HPDE6-E6E7 (cell line): ENCODE results near the gene FKBP5.
"Not testable (repeated sequence)": the region's sequence is repeated elsewhere in the genome, so short reads cannot be mapped to it uniquely, and the experiment has no call there.

ENCODE experiments used
- DNase-seq: peaks from one replicate; pipeline ENCODE4 v3.0.0; 2011; ENCODE audit warnings: missing footprints; ENCODE audit errors: extremely low spot score

FKBP5 gene

GRCh38 chr6:35539223-35539622 lies 149.5 kb downstream of the FKBP5 start:
- no peak for DNase-seq

- not testable (repeated sequence) for DNase-seq
These were observed 152.9 kb downstream of the FKBP5 start for GRCh38 chr6:35535847-35536246.

GRCh38 chr6:35534407-35535170 lies 154.1 kb downstream of the FKBP5 start:
- no peak for DNase-seq

- DNase-seq, result no peak
These were observed 154.7 kb downstream of the FKBP5 start for GRCh38 chr6:35533981-35534380.

GRCh38 chr6:35532126-35532525 lies 156.6 kb downstream of the FKBP5 start:
- DNase-seq, result no peak

GRCh38 chr6:35524380-35525020 lies 164.2 kb downstream of the FKBP5 start:
- no peak for DNase-seq
